ENCODE measurements around the gene HACD1. TPM values are rescaled to one million over a fixed set of nuclear protein-coding genes. Genes with fewer than 3 reads are reported as not detected.
"Not testable (repeated sequence)": the region's sequence is repeated elsewhere in the genome, so short reads cannot be mapped to it uniquely, and the experiment has no call there.

The HACD1 gene
- total RNA-seq, 1 donor from 2014 or later, result 213 TPM

- intact Hi-C loops (cut with DNase I), result loop anchor here (10.0 kb wide), 1 partner anchor 90 kb away; no protein-coding TSS in a partner anchor
- DNase-seq (ENCODE audit: low spot score), result no peak
These were observed 27.3 kb upstream of the HACD1 start for GRCh38 chr10:17644485-17644943.

- DNase-seq (ENCODE audit: low spot score), result peak; percentile 96
- intact Hi-C loops (cut with DNase I), result loop anchor here (1.0 to 10.0 kb wide), 2 partner anchors 27 to 91 kb away; partner anchors contain the start of gene HACD1
These were observed 26.7 kb upstream of the HACD1 start, which contains the start of gene STAM for GRCh38 chr10:17643755-17644484. TSS of gene STAM (plus strand) at chr10:17644151. CDS start at chr10:17644340, 189 bp downstream.

- DNase-seq (ENCODE audit: low spot score), result peak; percentile 85
- intact Hi-C loops (cut with DNase I), result loop anchor here (1.0 to 10.0 kb wide), 2 partner anchors 26 to 91 kb away; partner anchors contain the start of gene HACD1
These were observed 26.2 kb upstream of the HACD1 start for GRCh38 chr10:17643339-17643754.

GRCh38 chr10:17640331-17640816 is 23.2 kb upstream of the HACD1 start:
- intact Hi-C loops (cut with DNase I), result loop anchor here (10.0 kb wide), 1 partner anchor 94 kb away; no protein-coding TSS in a partner anchor
- no peak for DNase-seq (ENCODE audit: low spot score)

- intact Hi-C loops (cut with DNase I), result no loop called here
- no peak for DNase-seq (ENCODE audit: low spot score)
These were observed 20.7 kb upstream of the HACD1 start for GRCh38 chr10:17637869-17638268.

- no peak for DNase-seq (ENCODE audit: low spot score)
- intact Hi-C loops (cut with DNase I), result no loop called here
These were observed 16.2 kb upstream of the HACD1 start for GRCh38 chr10:17633353-17633752.

GRCh38 chr10:17632590-17632989 is 15.4 kb upstream of the HACD1 start:
- intact Hi-C loops (cut with DNase I); DNase-seq (ENCODE audit: low spot score): not testable (repeated sequence)

GRCh38 chr10:17626656-17627055 is 9.5 kb upstream of the HACD1 start:
- DNase-seq (ENCODE audit: low spot score), result no peak
- intact Hi-C loops (cut with DNase I), result no loop called here

- intact Hi-C loops (cut with DNase I), result no loop called here
- no peak for DNase-seq (ENCODE audit: low spot score)
These were observed 7.8 kb upstream of the HACD1 start for GRCh38 chr10:17624996-17625395.

GRCh38 chr10:17622061-17622460 is 4.9 kb upstream of the HACD1 start:
- intact Hi-C loops (cut with DNase I), result no loop called here
- no peak for DNase-seq (ENCODE audit: low spot score)

GRCh38 chr10:17616403-17617030 is 657 bp downstream of the HACD1 start:
- intact Hi-C loops (cut with DNase I), result loop anchor here (1.0 to 10.0 kb wide), 3 partner anchors 27 to 598 kb away; no protein-coding TSS in a partner anchor

GRCh38 chr10:17609523-17610079 is 7.6 kb downstream of the HACD1 start:
- no peak for DNase-seq (ENCODE audit: low spot score)
- intact Hi-C loops (cut with DNase I), result loop anchor here (10.0 kb wide), 1 partner anchor 605 kb away; no protein-coding TSS in a partner anchor

More at GRCh38 chr10:17616403-17617030, 657 bp downstream of the HACD1 start:
- DNase-seq (ENCODE audit: low spot score), result peak; percentile 89

GRCh38 chr10:17607603-17608332 is 9.4 kb downstream of the HACD1 start:
- intact Hi-C loops (cut with DNase I), result loop anchor here (2.0 kb wide), 1 partner anchor 135 kb away; no protein-coding TSS in a partner anchor
- DNase-seq (ENCODE audit: low spot score), result no peak

GRCh38 chr10:17607060-17607459 is 10.1 kb downstream of the HACD1 start:
- no peak for DNase-seq (ENCODE audit: low spot score)
- intact Hi-C loops (cut with DNase I), result loop anchor here (2.0 kb wide), 1 partner anchor 136 kb away; no protein-coding TSS in a partner anchor

- no peak for DNase-seq (ENCODE audit: low spot score)
- intact Hi-C loops (cut with DNase I), result loop anchor here (2.0 kb wide), 1 partner anchor 136 kb away; no protein-coding TSS in a partner anchor
These were observed 10.6 kb downstream of the HACD1 start for GRCh38 chr10:17606547-17607040.

GRCh38 chr10:17605936-17606335 is 11.2 kb downstream of the HACD1 start:
- no peak for DNase-seq (ENCODE audit: low spot score)
- intact Hi-C loops (cut with DNase I), result loop anchor here (2.0 kb wide), 1 partner anchor 137 kb away; no protein-coding TSS in a partner anchor

GRCh38 chr10:17599089-17599488 is 18.1 kb downstream of the HACD1 start:
- intact Hi-C loops (cut with DNase I), result no loop called here
- no peak for DNase-seq (ENCODE audit: low spot score)

- intact Hi-C loops (cut with DNase I), result no loop called here
- DNase-seq (ENCODE audit: low spot score), result no peak
These were observed 19.8 kb downstream of the HACD1 start for GRCh38 chr10:17597386-17597785.
